ENCODE results near the gene AP1S3. TPM values are rescaled to one million over a fixed set of nuclear protein-coding genes. Genes with fewer than 3 reads are reported as not detected.
"Not testable (repeated sequence)": the region's sequence is repeated elsewhere in the genome, so short reads cannot be mapped to it uniquely, and the experiment has no call there.

The AP1S3 gene
- total and polyA plus RNA-seq, 4 donors: 1.8 to 10.0 (median 7.1) TPM

- not testable (repeated sequence) for H3K9me3 ChIP-seq (ENCODE audit: control insufficient read depth, insufficient read depth, low read length); H3K27me3 ChIP-seq (ENCODE audit: control insufficient read depth, insufficient read depth, low read length); H3K27ac ChIP-seq (ENCODE audit: low read depth, low read length); DNase-seq (ENCODE audit: low read depth in 4 of 6, low spot score in 6 of 6); H3K4me3 ChIP-seq (ENCODE audit: low read depth, low read length); H3K4me1 ChIP-seq (ENCODE audit: control insufficient read depth, insufficient read depth, low read length)
- H3K36me3 ChIP-seq (ENCODE audit: control insufficient read depth, insufficient read depth, low read length): peaks cover 14% of the 10 kb centered on the region
- WGBS (ENCODE audit: insufficient coverage): 99% methylated on average over 11 of the region's 12 CpGs
Measured at GRCh38 chr2:223871661-223872060, 34.3 kb upstream of the AP1S3 start.

GRCh38 chr2:223870840-223871611, 33.6 kb upstream of the AP1S3 start:
- Histone ChIP-seq H3K27ac (ENCODE audit: low read depth, low read length) (no peak overlapping the region), H3K9me3 (ENCODE audit: control insufficient read depth, insufficient read depth, low read length) (no peaks in the 10 kb centered on the region), H3K4me1 (ENCODE audit: control insufficient read depth, insufficient read depth, low read length) (no peaks in the 10 kb centered on the region), H3K36me3 (ENCODE audit: control insufficient read depth, insufficient read depth, low read length) (peaks cover 14% of the 10 kb centered on the region), H3K27me3 (ENCODE audit: control insufficient read depth, insufficient read depth, low read length) (no peaks in the 10 kb centered on the region), H3K4me3 (ENCODE audit: low read depth, low read length) (no peak overlapping the region)
- peak in 1 of 6 donors; percentile 55 for DNase-seq (ENCODE audit: low read depth in 4 of 6, low spot score in 6 of 6)
- WGBS (ENCODE audit: insufficient coverage): 100% methylated on average over 1 of the region's 7 CpGs

GRCh38 chr2:223868005-223868404, 30.6 kb upstream of the AP1S3 start:
- WGBS (ENCODE audit: insufficient coverage): 40% methylated on average over 1 of the region's 3 CpGs

GRCh38 chr2:223865907-223866508, 28.6 kb upstream of the AP1S3 start:
- no peaks in the 10 kb centered on the region for H3K9me3 ChIP-seq (ENCODE audit: control insufficient read depth, insufficient read depth, low read length)
- DNase-seq (ENCODE audit: low read depth in 4 of 6, low spot score in 6 of 6): no peak
- peaks cover 4% of the 10 kb centered on the region for H3K36me3 ChIP-seq (ENCODE audit: control insufficient read depth, insufficient read depth, low read length)
- 100% methylated on average over 1 of the region's 2 CpGs for WGBS (ENCODE audit: insufficient coverage)
- H3K27ac ChIP-seq (ENCODE audit: low read depth, low read length): no peak overlapping the region
- no peak overlapping the region for H3K4me3 ChIP-seq (ENCODE audit: low read depth, low read length)
- H3K4me1 ChIP-seq (ENCODE audit: control insufficient read depth, insufficient read depth, low read length): no peaks in the 10 kb centered on the region
- no peaks in the 10 kb centered on the region for H3K27me3 ChIP-seq (ENCODE audit: control insufficient read depth, insufficient read depth, low read length)

More at GRCh38 chr2:223868005-223868404, 30.6 kb upstream of the AP1S3 start:
- Histone ChIP-seq H3K4me1 (ENCODE audit: control insufficient read depth, insufficient read depth, low read length) (no peaks in the 10 kb centered on the region), H3K27ac (ENCODE audit: low read depth, low read length) (no peak overlapping the region), H3K4me3 (ENCODE audit: low read depth, low read length) (no peak overlapping the region), H3K36me3 (ENCODE audit: control insufficient read depth, insufficient read depth, low read length) (peaks cover 8% of the 10 kb centered on the region), H3K27me3 (ENCODE audit: control insufficient read depth, insufficient read depth, low read length) (no peaks in the 10 kb centered on the region), H3K9me3 (ENCODE audit: control insufficient read depth, insufficient read depth, low read length) (no peaks in the 10 kb centered on the region)
- DNase-seq (ENCODE audit: low read depth in 4 of 6, low spot score in 6 of 6): peak in 2 of 6 donors; percentile 73 to 81

- Histone ChIP-seq H3K4me3 (ENCODE audit: low read depth, low read length) (no peak overlapping the region), H3K4me1 (ENCODE audit: control insufficient read depth, insufficient read depth, low read length) (no peaks in the 10 kb centered on the region), H3K9me3 (ENCODE audit: control insufficient read depth, insufficient read depth, low read length) (no peaks in the 10 kb centered on the region), H3K27ac (ENCODE audit: low read depth, low read length) (no peak overlapping the region), H3K27me3 (ENCODE audit: control insufficient read depth, insufficient read depth, low read length) (no peaks in the 10 kb centered on the region), H3K36me3 (ENCODE audit: control insufficient read depth, insufficient read depth, low read length) (no peaks in the 10 kb centered on the region)
- DNase-seq (ENCODE audit: low read depth in 4 of 6, low spot score in 6 of 6): no peak
- WGBS (ENCODE audit: insufficient coverage): 90% methylated on average over 3 of the region's 4 CpGs
Measured at GRCh38 chr2:223865124-223865523, 27.7 kb upstream of the AP1S3 start.

- WGBS (ENCODE audit: insufficient coverage): no CpG with 5 or more reads among the region's 2 CpGs
- peak in 1 of 6 donors; percentile 90 for DNase-seq (ENCODE audit: low read depth in 4 of 6, low spot score in 6 of 6)
- Histone ChIP-seq H3K27ac (ENCODE audit: low read depth, low read length) (no peak overlapping the region), H3K9me3 (ENCODE audit: control insufficient read depth, insufficient read depth, low read length) (no peaks in the 10 kb centered on the region), H3K27me3 (ENCODE audit: control insufficient read depth, insufficient read depth, low read length) (no peaks in the 10 kb centered on the region), H3K36me3 (ENCODE audit: control insufficient read depth, insufficient read depth, low read length) (no peaks in the 10 kb centered on the region), H3K4me3 (ENCODE audit: low read depth, low read length) (no peak overlapping the region), H3K4me1 (ENCODE audit: control insufficient read depth, insufficient read depth, low read length) (no peaks in the 10 kb centered on the region)
Measured at GRCh38 chr2:223863491-223863890, 26.1 kb upstream of the AP1S3 start.

- 89% methylated on average over 3 of the region's 5 CpGs for WGBS (ENCODE audit: insufficient coverage)
- Histone ChIP-seq H3K36me3 (ENCODE audit: control insufficient read depth, insufficient read depth, low read length) (no peaks in the 10 kb centered on the region), H3K27me3 (ENCODE audit: control insufficient read depth, insufficient read depth, low read length) (no peaks in the 10 kb centered on the region), H3K27ac (ENCODE audit: low read depth, low read length) (no peak overlapping the region), H3K4me3 (ENCODE audit: low read depth, low read length) (no peak overlapping the region), H3K4me1 (ENCODE audit: control insufficient read depth, insufficient read depth, low read length) (no peaks in the 10 kb centered on the region), H3K9me3 (ENCODE audit: control insufficient read depth, insufficient read depth, low read length) (no peaks in the 10 kb centered on the region)
- no peak for DNase-seq (ENCODE audit: low read depth in 4 of 6, low spot score in 6 of 6)
Measured at GRCh38 chr2:223860809-223861738, 23.7 kb upstream of the AP1S3 start.

GRCh38 chr2:223859070-223859469, 21.7 kb upstream of the AP1S3 start:
- no peaks in the 10 kb centered on the region for H3K4me1 ChIP-seq (ENCODE audit: control insufficient read depth, insufficient read depth, low read length)
- no peak overlapping the region for H3K4me3 ChIP-seq (ENCODE audit: low read depth, low read length)
- no peaks in the 10 kb centered on the region for H3K9me3 ChIP-seq (ENCODE audit: control insufficient read depth, insufficient read depth, low read length)
- no peaks in the 10 kb centered on the region for H3K27me3 ChIP-seq (ENCODE audit: control insufficient read depth, insufficient read depth, low read length)
- 98% methylated on average over 3 of the region's 3 CpGs for WGBS (ENCODE audit: insufficient coverage)
- H3K36me3 ChIP-seq (ENCODE audit: control insufficient read depth, insufficient read depth, low read length): no peaks in the 10 kb centered on the region
- no peak for DNase-seq (ENCODE audit: low read depth in 4 of 6, low spot score in 6 of 6)
- H3K27ac ChIP-seq (ENCODE audit: low read depth, low read length): no peak overlapping the region

GRCh38 chr2:223856584-223856983, 19.2 kb upstream of the AP1S3 start:
- WGBS (ENCODE audit: insufficient coverage): 63% methylated on average over 4 of the region's 5 CpGs
- no peak for DNase-seq (ENCODE audit: low read depth in 4 of 6, low spot score in 6 of 6)
- Histone ChIP-seq H3K27ac (ENCODE audit: low read depth, low read length) (no peak overlapping the region), H3K36me3 (ENCODE audit: control insufficient read depth, insufficient read depth, low read length) (no peaks in the 10 kb centered on the region), H3K9me3 (ENCODE audit: control insufficient read depth, insufficient read depth, low read length) (no peaks in the 10 kb centered on the region), H3K4me1 (ENCODE audit: control insufficient read depth, insufficient read depth, low read length) (no peaks in the 10 kb centered on the region), H3K4me3 (ENCODE audit: low read depth, low read length) (no peak overlapping the region), H3K27me3 (ENCODE audit: control insufficient read depth, insufficient read depth, low read length) (no peaks in the 10 kb centered on the region)
